Measurements from ENCODE around the gene TRIM13.
A peak's percentile ranks its signal among the peaks of the same experiment; 100 is the strongest.
"Not testable (repeated sequence)": the region's sequence is repeated elsewhere in the genome, so short reads cannot be mapped to it uniquely, and the experiment has no call there.

TRIM13 gene, protein sequence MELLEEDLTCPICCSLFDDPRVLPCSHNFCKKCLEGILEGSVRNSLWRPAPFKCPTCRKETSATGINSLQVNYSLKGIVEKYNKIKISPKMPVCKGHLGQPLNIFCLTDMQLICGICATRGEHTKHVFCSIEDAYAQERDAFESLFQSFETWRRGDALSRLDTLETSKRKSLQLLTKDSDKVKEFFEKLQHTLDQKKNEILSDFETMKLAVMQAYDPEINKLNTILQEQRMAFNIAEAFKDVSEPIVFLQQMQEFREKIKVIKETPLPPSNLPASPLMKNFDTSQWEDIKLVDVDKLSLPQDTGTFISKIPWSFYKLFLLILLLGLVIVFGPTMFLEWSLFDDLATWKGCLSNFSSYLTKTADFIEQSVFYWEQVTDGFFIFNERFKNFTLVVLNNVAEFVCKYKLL

GRCh38 chr13:49996951-49997895 lies at the start of gene TRIM13:
TSS of gene TRIM13 (plus strand) at chr13:49997042. CDS start at chr13:50011941, 14,899 bp downstream.
- peak; percentile 48 for DNase-seq (ENCODE audit: low read depth, low spot score)
- peak within 1 kb of the TSS; percentile 90 for H3K27ac ChIP-seq

- H3K27ac ChIP-seq; DNase-seq (ENCODE audit: low read depth, low spot score): not testable (repeated sequence)
Observed at GRCh38 chr13:49948777-49949270, 48.0 kb upstream of the TRIM13 start.

GRCh38 chr13:49951754-49952535 lies 44.9 kb upstream of the TRIM13 start:
- no peak for DNase-seq (ENCODE audit: low read depth, low spot score)
- no peak overlapping the region for H3K27ac ChIP-seq

DNA sequence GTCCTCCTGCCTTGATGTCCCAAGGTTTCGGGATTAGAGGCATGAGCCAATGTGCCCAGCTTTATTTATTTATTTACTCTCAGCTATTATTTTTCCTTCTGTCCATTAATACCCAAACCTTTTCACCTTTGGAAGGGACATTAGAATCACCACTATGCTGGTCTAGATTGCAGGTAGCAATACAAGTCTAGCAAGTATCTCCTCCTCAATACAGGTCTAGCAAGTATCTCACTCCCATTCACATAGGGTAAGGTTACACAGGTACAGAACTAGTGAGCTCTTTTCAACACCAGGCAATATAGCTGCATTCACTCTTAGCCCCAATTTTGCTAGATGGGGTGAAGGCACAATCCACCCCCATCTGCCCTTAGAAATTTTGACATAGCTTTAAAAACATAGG lies 43.3 kb upstream of the TRIM13 start:
- no peak overlapping the region for H3K27ac ChIP-seq
- no peak for DNase-seq (ENCODE audit: low read depth, low spot score)

DNA sequence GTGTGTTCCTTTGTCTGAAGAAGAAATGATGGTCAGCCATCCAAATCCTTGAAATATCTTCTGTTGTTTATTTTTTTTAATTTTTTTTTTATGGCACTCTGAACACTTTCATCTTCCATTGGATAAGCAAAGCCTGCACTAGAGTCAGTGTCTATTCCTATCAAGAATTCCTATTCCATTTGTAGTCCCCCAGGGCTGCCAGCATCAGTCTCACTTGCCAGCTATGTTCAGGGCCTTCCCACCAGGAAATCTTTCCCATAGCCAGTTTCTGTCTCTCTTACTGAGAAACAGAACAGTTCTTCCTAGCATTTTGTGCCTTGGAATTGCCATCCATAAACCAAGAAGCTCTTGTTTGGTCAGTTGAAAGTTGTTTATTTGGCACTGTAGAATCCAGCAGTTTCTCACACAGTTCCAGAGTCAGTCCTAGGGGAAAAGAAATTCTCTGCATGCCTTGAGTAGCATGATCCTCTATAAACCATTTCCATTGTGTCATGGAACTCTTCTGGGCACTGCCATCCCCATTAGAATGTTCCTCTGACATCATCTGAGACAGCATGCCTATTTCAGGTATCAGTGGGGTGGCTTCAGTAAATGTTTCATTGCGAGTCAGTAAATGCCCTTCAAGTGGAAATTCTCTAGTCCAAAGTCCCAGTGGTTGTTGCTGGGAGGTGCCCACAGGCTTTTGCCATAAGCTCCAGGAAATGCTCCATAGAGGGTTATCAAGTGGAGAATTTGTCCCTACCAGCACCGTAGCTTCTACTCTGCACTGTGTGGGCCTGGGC lies 42.0 kb upstream of the TRIM13 start:
- DNase-seq (ENCODE audit: low read depth, low spot score) = no peak

DNA sequence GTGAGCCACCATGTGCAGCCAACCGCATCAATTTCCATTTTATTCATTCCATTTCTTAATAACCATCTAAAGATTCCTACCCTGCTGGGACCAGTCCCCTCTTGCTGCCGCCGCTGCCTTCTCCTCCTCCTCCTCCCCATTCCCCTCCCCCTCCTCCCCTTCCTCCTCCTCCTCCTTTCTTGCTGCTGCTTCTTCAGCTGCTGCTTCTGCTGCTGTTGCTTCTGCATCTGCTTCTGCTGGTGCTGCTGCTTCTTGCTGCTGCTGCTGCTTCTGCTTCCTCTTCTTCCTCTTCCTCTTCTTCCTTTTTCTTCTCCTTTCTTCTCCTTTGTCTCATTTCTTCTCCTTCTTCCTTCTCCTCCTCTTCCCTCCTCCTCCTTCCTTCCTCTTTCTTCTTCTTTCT lies 40.7 kb upstream of the TRIM13 start:
- no peak for DNase-seq (ENCODE audit: low read depth, low spot score)
- H3K27ac ChIP-seq = no peak overlapping the region

More for the DNA sequence above, 42.0 kb upstream of the TRIM13 start:
- H3K27ac ChIP-seq = no peak overlapping the region

DNA sequence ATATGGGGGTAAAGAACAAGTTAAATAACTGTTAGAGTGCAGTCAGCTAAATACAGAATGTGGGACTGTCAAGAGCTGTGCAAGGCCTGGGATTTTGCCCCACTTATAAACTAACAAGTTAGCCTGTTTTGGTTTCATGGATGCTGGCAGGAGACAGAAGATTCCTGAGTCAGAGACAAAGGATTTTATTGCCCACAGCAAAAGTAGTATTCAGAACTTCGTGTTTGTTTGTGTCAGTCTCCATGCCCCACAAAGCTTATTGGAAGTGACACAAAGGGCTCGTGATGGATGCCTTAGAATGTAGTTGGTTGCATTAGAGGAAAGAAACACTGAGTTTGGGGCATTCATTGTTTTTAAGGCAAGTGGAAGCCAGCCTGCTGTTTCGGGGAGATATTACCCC lies 38.5 kb upstream of the TRIM13 start:
- no peak for DNase-seq (ENCODE audit: low read depth, low spot score)
- no peak overlapping the region for H3K27ac ChIP-seq

- DNase-seq (ENCODE audit: low read depth, low spot score) = no peak
- no peak overlapping the region for H3K27ac ChIP-seq
Observed at GRCh38 chr13:49967456-49967855, 29.4 kb upstream of the TRIM13 start.

- DNase-seq (ENCODE audit: low read depth, low spot score) = no peak
- H3K27ac ChIP-seq = no peak overlapping the region
Observed at GRCh38 chr13:49972709-49973108, 24.1 kb upstream of the TRIM13 start.

DNA sequence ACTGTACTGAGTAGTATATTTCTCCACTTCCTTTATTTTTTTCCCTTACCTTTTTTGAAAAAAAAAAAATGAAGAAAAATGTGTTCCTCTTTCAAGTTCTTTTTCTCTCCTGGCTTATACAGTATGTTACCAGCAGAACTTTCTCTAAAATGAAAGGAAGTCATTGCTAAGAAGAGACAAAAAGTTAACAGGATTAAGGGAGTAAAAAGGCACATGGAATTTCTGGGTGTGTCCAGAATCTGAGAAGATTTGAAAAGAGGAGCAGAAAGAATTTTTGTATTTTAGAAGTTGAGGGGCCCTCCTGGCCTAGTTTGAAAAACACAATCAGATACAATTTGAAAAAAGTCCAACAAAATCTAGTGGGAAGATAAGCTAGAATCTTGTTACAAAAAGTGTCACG lies 21.0 kb upstream of the TRIM13 start:
- no peak overlapping the region for H3K27ac ChIP-seq
- DNase-seq (ENCODE audit: low read depth, low spot score) = no peak

DNA sequence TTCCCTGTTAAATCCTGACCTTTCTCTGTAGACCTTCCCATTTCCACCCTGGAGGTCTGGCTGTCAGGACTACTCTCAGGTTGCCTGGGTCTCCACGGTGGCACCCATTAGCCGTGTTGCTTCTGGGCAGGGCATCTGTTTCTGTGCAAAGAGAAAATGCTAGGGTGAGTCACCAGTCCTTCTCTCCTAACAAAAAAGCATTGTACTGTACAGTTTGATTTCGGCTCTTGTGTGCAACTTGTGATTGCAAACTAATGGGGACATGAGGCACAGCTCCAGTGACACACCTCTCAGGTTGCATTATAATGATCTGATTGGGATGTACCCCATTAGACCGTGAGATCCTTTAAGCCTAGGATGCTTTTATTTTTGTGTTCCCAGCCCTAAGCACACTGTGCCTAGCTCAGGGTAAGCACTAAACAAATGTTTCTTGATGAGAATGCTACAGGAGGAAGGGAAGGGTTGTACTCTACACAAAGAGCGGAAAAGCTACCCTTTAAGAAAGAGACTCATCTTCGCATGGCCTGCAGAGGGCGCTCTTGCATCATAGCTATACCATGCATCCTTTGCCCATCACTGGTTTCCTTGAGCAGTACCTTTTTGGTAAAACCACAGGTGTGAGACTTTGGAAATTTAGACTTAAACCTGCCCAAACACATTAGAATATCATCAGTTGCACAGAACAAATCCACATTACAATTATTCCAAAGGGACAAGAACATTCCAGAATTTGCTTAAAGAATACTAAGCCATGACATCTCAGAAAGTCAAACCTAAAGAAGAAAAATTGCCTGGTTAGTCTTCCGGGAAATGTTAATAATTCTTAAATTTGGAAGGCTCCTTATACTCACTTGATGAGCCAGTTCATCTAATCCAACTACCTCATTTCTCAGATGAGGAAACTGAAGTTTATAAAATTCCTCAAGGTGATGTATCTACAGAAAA lies 20.3 kb upstream of the TRIM13 start:
- DNase-seq (ENCODE audit: low read depth, low spot score) = no peak

DNA sequence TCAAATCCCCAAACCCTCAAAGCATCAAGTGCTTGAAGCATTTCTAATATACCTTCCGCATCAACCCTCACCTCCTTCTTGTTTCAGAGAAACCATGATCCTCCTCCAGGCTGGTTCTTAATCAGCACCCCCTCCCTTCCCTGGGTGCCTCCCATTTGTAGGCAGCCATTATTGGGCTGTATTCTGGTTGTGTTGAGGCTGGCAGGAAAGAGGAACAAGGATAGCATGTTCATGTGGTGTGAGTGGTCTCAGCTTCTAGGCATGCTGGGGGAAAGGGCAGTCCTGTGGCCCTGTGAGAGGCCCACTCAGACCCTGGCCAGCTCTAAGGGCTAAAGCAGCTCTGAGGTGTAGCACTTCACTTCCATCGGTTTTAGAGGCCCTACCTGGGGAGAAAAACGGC lies 18.9 kb upstream of the TRIM13 start:
- no peak overlapping the region for H3K27ac ChIP-seq
- DNase-seq (ENCODE audit: low read depth, low spot score) = no peak

More for the DNA sequence above, 20.3 kb upstream of the TRIM13 start:
- H3K27ac ChIP-seq = no peak overlapping the region

GRCh38 chr13:49980266-49980665 lies 16.6 kb upstream of the TRIM13 start:
- no peak for DNase-seq (ENCODE audit: low read depth, low spot score)
- no peak overlapping the region for H3K27ac ChIP-seq

GRCh38 chr13:49985129-49985528 lies 11.7 kb upstream of the TRIM13 start:
- no peak for DNase-seq (ENCODE audit: low read depth, low spot score)
- no peak overlapping the region for H3K27ac ChIP-seq

- DNase-seq (ENCODE audit: low read depth, low spot score) = no peak
- no peak overlapping the region for H3K27ac ChIP-seq
Observed at GRCh38 chr13:49986471-49986870, 10.4 kb upstream of the TRIM13 start.

GRCh38 chr13:49990612-49991011 lies 6.2 kb upstream of the TRIM13 start:
- H3K27ac ChIP-seq = not testable (repeated sequence)

DNA sequence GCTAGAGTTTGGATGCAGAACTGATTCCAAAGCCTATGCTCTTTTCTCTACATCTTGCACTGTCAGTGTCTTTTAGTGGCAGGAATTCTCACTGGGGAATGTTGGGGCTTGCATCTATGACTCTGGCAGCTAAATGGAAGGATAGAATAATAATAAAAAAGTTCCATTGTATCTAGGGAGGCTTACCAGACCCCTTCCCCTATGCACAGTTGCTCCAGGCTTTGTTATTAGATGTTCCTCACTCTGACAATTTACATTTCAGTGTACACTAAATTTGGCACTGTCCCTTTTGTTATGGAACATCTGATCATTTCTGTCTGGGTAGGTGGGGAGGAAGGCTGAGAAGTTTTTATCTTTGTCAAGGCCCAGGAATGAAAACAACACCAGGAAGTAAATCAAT lies 3.7 kb upstream of the TRIM13 start:
- no peak overlapping the region for H3K27ac ChIP-seq
- no peak for DNase-seq (ENCODE audit: low read depth, low spot score)

More at GRCh38 chr13:49990612-49991011, 6.2 kb upstream of the TRIM13 start:
- DNase-seq (ENCODE audit: low read depth, low spot score) = not testable (repeated sequence)

GRCh38 chr13:49993666-49994065 lies 3.2 kb upstream of the TRIM13 start:
- no peak for DNase-seq (ENCODE audit: low read depth, low spot score)
- H3K27ac ChIP-seq = no peak overlapping the region

All from epithelial cell of prostate (primary cell).